Brain microvascular endothelial cell (primary cell): Measurements from ENCODE around the gene ODC1.

Experiments
- DNase-seq: peaks from one replicate; pipeline ENCODE4 v3.0.0-alpha.2; 2020
- H3K27ac ChIP-seq: fragments of 250-450 bp; sonication (Bioruptor Pico); 2 replicates; pipeline ENCODE4 v1.5.1; 2020; ENCODE audit warnings: mild to moderate bottlenecking, moderate library complexity
- H3K27me3 ChIP-seq: fragments of 250-450 bp; sonication (Bioruptor Pico); replicated peaks from 2 replicates; pipeline ENCODE4 v1.5.1; 2020; ENCODE audit warnings: mild to moderate bottlenecking
- H3K36me3 ChIP-seq: fragments of 250-450 bp; sonication (Bioruptor Pico); replicated peaks from 2 replicates; pipeline ENCODE4 v1.5.1; 2020; ENCODE audit warnings: mild to moderate bottlenecking
- H3K4me3 ChIP-seq: 2 replicates; pipeline ENCODE4 v1.5.1; 2011; ENCODE audit warnings: low read depth, mild to moderate bottlenecking, control low read depth, low read length, moderate library complexity
- CTCF ChIP-seq: IDR thresholded peaks from 2 replicates; pipeline ENCODE4 v1.5.1; 2011; ENCODE audit warnings: low read depth, mild to moderate bottlenecking, moderate library complexity, low read length, control low read depth, inconsistent platforms; ENCODE audit errors: missing control alignments
- in situ Hi-C: cut with HindIII; loops from 2 replicates; pipeline ENCODE4 v1.10.0; 2017; ENCODE audit warnings: low sequenced_read_pairs, low pct_ligation_motif_present

ODC1 gene

GRCh38 chr2:10476723-10477442 is 28.8 kb upstream of the ODC1 start:
- no peak for TF ChIP-seq CTCF
- no peaks in the 10 kb centered on the region for H3K27me3 ChIP-seq
- no peak for DNase-seq
- H3K27ac ChIP-seq: no peak overlapping the region
- no peak overlapping the region for H3K4me3 ChIP-seq
- H3K36me3 ChIP-seq: no peaks in the 10 kb centered on the region
- in situ Hi-C loops: no loop called here

- Histone ChIP-seq H3K27ac (no peak overlapping the region), H3K36me3 (no peaks in the 10 kb centered on the region), H3K27me3 (no peaks in the 10 kb centered on the region), H3K4me3 (no peak overlapping the region)
- no peak for TF ChIP-seq CTCF
- in situ Hi-C loops: no loop called here
- DNase-seq: no peak
Observed at GRCh38 chr2:10475811-10476660, 27.9 kb upstream of the ODC1 start.

GRCh38 chr2:10475221-10475722 is 27.1 kb upstream of the ODC1 start:
- H3K27ac ChIP-seq: no peak overlapping the region
- H3K36me3 ChIP-seq: no peaks in the 10 kb centered on the region
- no peak for DNase-seq
- in situ Hi-C loops: no loop called here
- no peaks in the 10 kb centered on the region for H3K27me3 ChIP-seq
- H3K4me3 ChIP-seq: no peak overlapping the region
- no peak for TF ChIP-seq CTCF

GRCh38 chr2:10473121-10473756 is 25.1 kb upstream of the ODC1 start:
- H3K27me3 ChIP-seq: no peaks in the 10 kb centered on the region
- DNase-seq: no peak
- H3K4me3 ChIP-seq: no peak overlapping the region
- H3K27ac ChIP-seq: no peak overlapping the region
- no peak for TF ChIP-seq CTCF
- in situ Hi-C loops: no loop called here
- no peaks in the 10 kb centered on the region for H3K36me3 ChIP-seq

- in situ Hi-C loops: no loop called here
- Histone ChIP-seq H3K4me3 (no peak overlapping the region), H3K27me3 (no peaks in the 10 kb centered on the region), H3K27ac (no peak overlapping the region), H3K36me3 (no peaks in the 10 kb centered on the region)
- no peak for DNase-seq
- no peak for TF ChIP-seq CTCF
Observed at GRCh38 chr2:10471955-10472354, 23.8 kb upstream of the ODC1 start.
